ENCODE results near the gene KHDRBS2.

Gene KHDRBS2

GRCh38 chr6:61959196-61959595 lies 326.8 kb downstream of the KHDRBS2 start:
- H3K4me3 ChIP-seq = no peak overlapping the region
- H3K27me3 ChIP-seq = no peaks in the 10 kb centered on the region
- H4K20me1 ChIP-seq = no peaks in the 10 kb centered on the region
- no peaks in the 10 kb centered on the region for H3K4me1 ChIP-seq
- no peak overlapping the region for H3K27ac ChIP-seq
- H3K36me3 ChIP-seq = no peaks in the 10 kb centered on the region
- H3K4me2 ChIP-seq = no peak overlapping the region
- H3K9me3 ChIP-seq = peaks cover 23% of the 10 kb centered on the region
- TF ChIP-seq Cebpa-rat (IDR thresholded peaks at IDR 0.05) = no peak
- no peak overlapping the region for H3K9ac ChIP-seq

- H3K27ac ChIP-seq = no peak overlapping the region
- no peaks in the 10 kb centered on the region for H3K36me3 ChIP-seq
- H4K20me1 ChIP-seq = no peaks in the 10 kb centered on the region
- no peak overlapping the region for H3K4me2 ChIP-seq
- H3K27me3 ChIP-seq = no peaks in the 10 kb centered on the region
- H3K9ac ChIP-seq = no peak overlapping the region
- peaks cover 20% of the 10 kb centered on the region for H3K9me3 ChIP-seq
- no peak for TF ChIP-seq Cebpa-rat (IDR thresholded peaks at IDR 0.05)
- H3K4me1 ChIP-seq = no peaks in the 10 kb centered on the region
- no peak overlapping the region for H3K4me3 ChIP-seq
These were observed 332.2 kb downstream of the KHDRBS2 start for GRCh38 chr6:61953851-61954250.

- Histone ChIP-seq H3K36me3 (no peaks in the 10 kb centered on the region), H3K4me2 (no peak overlapping the region), H3K9me3 (peaks cover 4% of the 10 kb centered on the region; the same call in 1 of the 2 replicates), H3K9ac (no peak overlapping the region), H3K4me1 (no peaks in the 10 kb centered on the region), H3K27ac (no peak overlapping the region), H3K4me3 (no peak overlapping the region), H3K27me3 (no peaks in the 10 kb centered on the region), H4K20me1 (no peaks in the 10 kb centered on the region)
- TF ChIP-seq Cebpa-rat (IDR thresholded peaks at IDR 0.05) = no peak
These were observed 334.4 kb downstream of the KHDRBS2 start for GRCh38 chr6:61951586-61951985.

- Histone ChIP-seq H3K9me3 (peaks cover under 1% of the 10 kb centered on the region; the same call in 1 of the 2 replicates), H3K27me3 (no peaks in the 10 kb centered on the region), H3K36me3 (no peaks in the 10 kb centered on the region), H3K4me3 (no peak overlapping the region), H3K27ac (no peak overlapping the region), H3K4me1 (no peaks in the 10 kb centered on the region), H3K4me2 (no peak overlapping the region), H4K20me1 (no peaks in the 10 kb centered on the region), H3K9ac (no peak overlapping the region)
- TF ChIP-seq Cebpa-rat (IDR thresholded peaks at IDR 0.05) = no peak
These were observed 335.2 kb downstream of the KHDRBS2 start for GRCh38 chr6:61950811-61951210.

- Histone ChIP-seq H3K27ac (no peak overlapping the region), H3K9ac (no peak overlapping the region), H3K27me3 (no peaks in the 10 kb centered on the region), H3K4me3 (no peak overlapping the region), H4K20me1 (no peaks in the 10 kb centered on the region), H3K9me3 (no peaks in the 10 kb centered on the region), H3K4me2 (no peak overlapping the region), H3K36me3 (no peaks in the 10 kb centered on the region), H3K4me1 (no peaks in the 10 kb centered on the region)
- no peak for TF ChIP-seq Cebpa-rat (IDR thresholded peaks at IDR 0.05)
These were observed 336.1 kb downstream of the KHDRBS2 start for GRCh38 chr6:61949971-61950370.

- H3K27me3 ChIP-seq = no peaks in the 10 kb centered on the region
These were observed 336.9 kb downstream of the KHDRBS2 start for GRCh38 chr6:61949161-61949560.

GRCh38 chr6:61947311-61947947 lies 338.6 kb downstream of the KHDRBS2 start:
- Histone ChIP-seq H3K4me3 (no peak overlapping the region), H3K4me1 (no peaks in the 10 kb centered on the region), H3K27ac (no peak overlapping the region), H3K27me3 (no peaks in the 10 kb centered on the region), H4K20me1 (no peaks in the 10 kb centered on the region), H3K36me3 (no peaks in the 10 kb centered on the region), H3K9ac (no peak overlapping the region), H3K4me2 (no peak overlapping the region), H3K9me3 (no peaks in the 10 kb centered on the region)
- no peak for TF ChIP-seq Cebpa-rat (IDR thresholded peaks at IDR 0.05)

More at GRCh38 chr6:61949161-61949560, 336.9 kb downstream of the KHDRBS2 start:
- H3K4me3 ChIP-seq = no peak overlapping the region
- H3K9ac ChIP-seq = no peak overlapping the region
- no peaks in the 10 kb centered on the region for H4K20me1 ChIP-seq
- no peaks in the 10 kb centered on the region for H3K36me3 ChIP-seq
- no peak overlapping the region for H3K4me2 ChIP-seq
- H3K9me3 ChIP-seq = no peaks in the 10 kb centered on the region
- no peak for TF ChIP-seq Cebpa-rat (IDR thresholded peaks at IDR 0.05)
- no peaks in the 10 kb centered on the region for H3K4me1 ChIP-seq
- no peak overlapping the region for H3K27ac ChIP-seq

- no peak overlapping the region for H3K4me2 ChIP-seq
- H3K27ac ChIP-seq = no peak overlapping the region
- no peaks in the 10 kb centered on the region for H3K27me3 ChIP-seq
- no peaks in the 10 kb centered on the region for H3K4me1 ChIP-seq
- no peaks in the 10 kb centered on the region for H3K36me3 ChIP-seq
- H3K4me3 ChIP-seq = no peak overlapping the region
- no peaks in the 10 kb centered on the region for H4K20me1 ChIP-seq
- TF ChIP-seq Cebpa-rat (IDR thresholded peaks at IDR 0.05) = no peak
- H3K9me3 ChIP-seq = no peaks in the 10 kb centered on the region
- H3K9ac ChIP-seq = no peak overlapping the region
These were observed 345.1 kb downstream of the KHDRBS2 start for GRCh38 chr6:61940919-61941318.

GRCh38 chr6:61935242-61935846 lies 350.7 kb downstream of the KHDRBS2 start:
- no peak for TF ChIP-seq Cebpa-rat (IDR thresholded peaks at IDR 0.05)
- Histone ChIP-seq H3K27me3 (no peaks in the 10 kb centered on the region), H3K27ac (no peak overlapping the region), H3K4me1 (no peaks in the 10 kb centered on the region), H4K20me1 (no peaks in the 10 kb centered on the region), H3K36me3 (no peaks in the 10 kb centered on the region), H3K4me3 (no peak overlapping the region), H3K9ac (no peak overlapping the region), H3K4me2 (no peak overlapping the region), H3K9me3 (no peaks in the 10 kb centered on the region)

- Histone ChIP-seq H3K4me1 (no peaks in the 10 kb centered on the region), H3K4me3 (no peak overlapping the region), H3K9me3 (no peaks in the 10 kb centered on the region), H4K20me1 (no peaks in the 10 kb centered on the region), H3K9ac (no peak overlapping the region), H3K27ac (no peak overlapping the region), H3K4me2 (no peak overlapping the region), H3K36me3 (no peaks in the 10 kb centered on the region), H3K27me3 (no peaks in the 10 kb centered on the region)
- no peak for TF ChIP-seq Cebpa-rat (IDR thresholded peaks at IDR 0.05)
These were observed 376.5 kb downstream of the KHDRBS2 start for GRCh38 chr6:61909486-61909885.
